Naive thymus-derived CD8-positive, alpha-beta T cell (primary cell): Measurements from ENCODE around the gene AIF1L. TPM values are rescaled to one million over a fixed set of nuclear protein-coding genes. Genes with fewer than 3 reads are reported as not detected.

Experiments
- ATAC-seq, 2 donors: fragments of 150-1000 bp; cut with Tn5 transposase in 1 of 2; sonication (Bioruptor Pico), chemical (Tn5 transposase) in 1 of 2; 1 replicate in 1 of 2; 2 replicates in 1 of 2; pipeline ENCODE4 v1.10.0; 2021; ENCODE audit warnings: mild to moderate bottlenecking in 2 of 2, moderate library complexity in 2 of 2
- POLR2A ChIA-PET: fragments of 350-600 bp; sonication (Branson Sonifier 250); formaldehyde crosslinking; loops from one replicate; lab custom pipeline; 2021; ENCODE audit warnings: antibody characterized with exemption; lab: Charles Lee
- DNase-seq, 10 donors: peaks; one replicate each; pipeline versions ENCODE4 v3.0.0 to v3.0.0-alpha.2; 2020 to 2022
- H3K27ac Mint-ChIP-seq, 10 donors: one replicate each; pipeline ENCODE4 v1.8.0; 2020 to 2022; ENCODE audit warnings: mild to moderate bottlenecking in 10 of 10, mixed read lengths in 10 of 10, moderate library complexity in 4 of 10, inconsistent platforms in 1 of 10
- H3K27me3 Mint-ChIP-seq, 5 donors: one replicate each; pipeline ENCODE4 v1.8.0; 2021 to 2022; ENCODE audit warnings: mixed read lengths in 5 of 5
- H3K36me3 Mint-ChIP-seq, 3 donors: one replicate each; pipeline ENCODE4 v1.8.0; 2020 to 2022; ENCODE audit warnings: mixed read lengths in 3 of 3, mild to moderate bottlenecking in 2 of 3, inconsistent platforms in 1 of 3
- H3K4me1 Mint-ChIP-seq, 4 donors: one replicate each; pipeline ENCODE4 v1.8.0; 2021 to 2022; ENCODE audit warnings: mixed read lengths in 4 of 4
- H3K4me3 Mint-ChIP-seq, 10 donors: one replicate each; pipeline ENCODE4 v1.8.0; 2020 to 2022; ENCODE audit warnings: mild to moderate bottlenecking in 10 of 10, mixed read lengths in 10 of 10, moderate library complexity in 6 of 10, inconsistent platforms in 1 of 10
- H3K9me3 Mint-ChIP-seq, 9 donors: one replicate each; pipeline ENCODE4 v1.8.0; 2020 to 2022; ENCODE audit warnings: mixed read lengths in 9 of 9, mild to moderate bottlenecking in 3 of 9, inconsistent platforms in 1 of 9, moderate library complexity in 1 of 9
- polyA plus RNA-seq, 3 donors: library from polyadenylated mRNA; unstranded; fragments of 300-500 nt; fragmentation: Illumina TruSeq; gene quantifications; one replicate each; pipeline ENCODE4 v1.2.3, GENCODE V29; 2021
- total RNA-seq, 8 experiments: library from RNA in 2 of 8; stranded (reverse) in 2 of 8; gene quantifications; one replicate each; pipeline ENCODE4 v1.2.3 and lab custom pipeline; 2021 to 2026

AIF1L gene
- total and polyA plus RNA-seq, 5 experiments from 2014 or later, result not detected

GRCh38 chr9:131082774-131083512 lies 13.4 kb upstream of the AIF1L start:
- POLR2A ChIA-PET, result interaction anchor here (0.6 kb wide), 1 partner anchor 856 kb away, joined by 4 read pairs; no protein-coding TSS in a partner anchor
- no peaks in the 10 kb centered on the region for H3K9me3 Mint-ChIP-seq
- H3K4me1 Mint-ChIP-seq, result peaks cover 0 to 2% (median 0%) of the 10 kb centered on the region in 4 donors
- H3K36me3 Mint-ChIP-seq, result no peaks in the 10 kb centered on the region
- H3K4me3 Mint-ChIP-seq, result no peak overlapping the region
- ATAC-seq (no peak), DNase-seq (no peak)
- no peak overlapping the region for H3K27ac Mint-ChIP-seq
- peaks cover 0 to 4% (median 2%) of the 10 kb centered on the region in 5 donors for H3K27me3 Mint-ChIP-seq

- H3K27ac Mint-ChIP-seq, result no peak overlapping the region
- POLR2A ChIA-PET, result no interaction called here
These were observed 11.5 kb upstream of the AIF1L start for GRCh38 chr9:131084661-131085369.

GRCh38 chr9:131085370-131086122 lies 10.8 kb upstream of the AIF1L start:
- H3K9me3 Mint-ChIP-seq, result no peaks in the 10 kb centered on the region
- no peaks in the 10 kb centered on the region for H3K36me3 Mint-ChIP-seq
- peaks cover 0 to 2% (median 0%) of the 10 kb centered on the region in 4 donors for H3K4me1 Mint-ChIP-seq
- DNase-seq (no peak), ATAC-seq (no peak)
- POLR2A ChIA-PET, result no interaction called here
- H3K27ac Mint-ChIP-seq, result no peak overlapping the region
- no peak overlapping the region for H3K4me3 Mint-ChIP-seq
- peaks cover 0 to 4% (median 2%) of the 10 kb centered on the region in 5 donors for H3K27me3 Mint-ChIP-seq

More at GRCh38 chr9:131084661-131085369, 11.5 kb upstream of the AIF1L start:
- ATAC-seq (no peak), DNase-seq (no peak)
- H3K9me3 Mint-ChIP-seq, result no peaks in the 10 kb centered on the region
- H3K36me3 Mint-ChIP-seq, result no peaks in the 10 kb centered on the region
- no peak overlapping the region for H3K4me3 Mint-ChIP-seq
- H3K27me3 Mint-ChIP-seq, result peaks cover 0 to 4% (median 2%) of the 10 kb centered on the region in 5 donors
- peaks cover 0 to 2% (median 0%) of the 10 kb centered on the region in 4 donors for H3K4me1 Mint-ChIP-seq

GRCh38 chr9:131087354-131087893 lies 8.9 kb upstream of the AIF1L start:
- Mint-ChIP-seq H3K4me1 (peaks cover 0 to 2% (median 0%) of the 10 kb centered on the region in 4 donors), H3K27me3 (peaks cover 0 to 4% (median 2%) of the 10 kb centered on the region in 5 donors), H3K36me3 (no peaks in the 10 kb centered on the region), H3K9me3 (no peaks in the 10 kb centered on the region), H3K4me3 (no peak overlapping the region), H3K27ac (no peak overlapping the region)
- DNase-seq (no peak), ATAC-seq (no peak)
- POLR2A ChIA-PET, result no interaction called here

- Mint-ChIP-seq H3K4me3 (no peak overlapping the region), H3K36me3 (no peaks in the 10 kb centered on the region), H3K9me3 (no peaks in the 10 kb centered on the region)
These were observed 6.1 kb upstream of the AIF1L start for GRCh38 chr9:131090025-131090787.

GRCh38 chr9:131091352-131091992 lies 4.9 kb upstream of the AIF1L start:
- peaks cover 13 to 29% (median 21%) of the 10 kb centered on the region in 5 donors for H3K27me3 Mint-ChIP-seq
- no peaks in the 10 kb centered on the region for H3K9me3 Mint-ChIP-seq
- no peak overlapping the region for H3K4me3 Mint-ChIP-seq
- ATAC-seq (no peak), DNase-seq (no peak)
- H3K4me1 Mint-ChIP-seq, result peaks cover 4 to 5% (median 4%) of the 10 kb centered on the region in 4 donors
- no peak overlapping the region for H3K27ac Mint-ChIP-seq
- no peaks in the 10 kb centered on the region for H3K36me3 Mint-ChIP-seq
- POLR2A ChIA-PET, result no interaction called here

More at GRCh38 chr9:131090025-131090787, 6.1 kb upstream of the AIF1L start:
- H3K4me1 Mint-ChIP-seq, result no peaks in the 10 kb centered on the region
- DNase-seq, result no peak
- POLR2A ChIA-PET, result no interaction called here
- H3K27ac Mint-ChIP-seq, result peak overlapping the region in 1 of 10 donors; percentile 29
- no peak for ATAC-seq
- H3K27me3 Mint-ChIP-seq, result peaks cover 8 to 20% (median 15%) of the 10 kb centered on the region in 5 donors

GRCh38 chr9:131092030-131092429 lies 4.3 kb upstream of the AIF1L start:
- ATAC-seq (no peak), DNase-seq (no peak)
- H3K4me1 Mint-ChIP-seq, result peaks cover 4 to 5% (median 5%) of the 10 kb centered on the region in 4 donors
- H3K4me3 Mint-ChIP-seq, result no peak overlapping the region
- H3K27ac Mint-ChIP-seq, result no peak overlapping the region
- POLR2A ChIA-PET, result no interaction called here
- H3K27me3 Mint-ChIP-seq, result peaks cover 13 to 33% (median 21%) of the 10 kb centered on the region in 5 donors
- no peaks in the 10 kb centered on the region for H3K36me3 Mint-ChIP-seq
- H3K9me3 Mint-ChIP-seq, result no peaks in the 10 kb centered on the region

GRCh38 chr9:131092548-131093440 lies 3.5 kb upstream of the AIF1L start:
- H3K27me3 Mint-ChIP-seq, result peaks cover 19 to 38% (median 27%) of the 10 kb centered on the region in 5 donors
- ATAC-seq (no peak), DNase-seq (no peak)
- no peak overlapping the region for H3K27ac Mint-ChIP-seq
- no peak overlapping the region for H3K4me3 Mint-ChIP-seq
- H3K36me3 Mint-ChIP-seq, result no peaks in the 10 kb centered on the region
- POLR2A ChIA-PET, result no interaction called here
- H3K4me1 Mint-ChIP-seq, result peaks cover 5 to 10% (median 7%) of the 10 kb centered on the region in 4 donors
- no peaks in the 10 kb centered on the region for H3K9me3 Mint-ChIP-seq

GRCh38 chr9:131094015-131094414 lies 2.3 kb upstream of the AIF1L start:
- H3K36me3 Mint-ChIP-seq, result no peaks in the 10 kb centered on the region
- H3K27ac Mint-ChIP-seq, result no peak overlapping the region
- peak overlapping the region in 1 of 10 donors; percentile 32 for H3K4me3 Mint-ChIP-seq
- DNase-seq (no peak), ATAC-seq (no peak)
- peaks cover 19 to 45% (median 28%) of the 10 kb centered on the region in 5 donors for H3K27me3 Mint-ChIP-seq
- POLR2A ChIA-PET, result no interaction called here
- no peaks in the 10 kb centered on the region for H3K9me3 Mint-ChIP-seq
- H3K4me1 Mint-ChIP-seq, result peaks cover 5 to 10% (median 7%) of the 10 kb centered on the region in 4 donors

- H3K36me3 Mint-ChIP-seq, result no peaks in the 10 kb centered on the region
- peak overlapping the region in 2 of 10 donors; percentile 24 to 40 for H3K27ac Mint-ChIP-seq
- ATAC-seq (no peak), DNase-seq (no peak)
- H3K4me1 Mint-ChIP-seq, result peaks cover 5 to 10% (median 7%) of the 10 kb centered on the region in 4 donors
- peak overlapping the region in 3 of 10 donors; percentile 26 to 56 (median 45) for H3K4me3 Mint-ChIP-seq
- peaks cover 19 to 45% (median 30%) of the 10 kb centered on the region in 5 donors for H3K27me3 Mint-ChIP-seq
- no peaks in the 10 kb centered on the region for H3K9me3 Mint-ChIP-seq
- POLR2A ChIA-PET, result no interaction called here
These were observed 1.7 kb upstream of the AIF1L start for GRCh38 chr9:131094622-131095021.
